HL-60/S4 treated with retinoic acid at 250 ng/mL for 4 days and 3 days (cell line): ENCODE results near the gene ARHGAP21.
"Not testable (repeated sequence)": the region's sequence is repeated elsewhere in the genome, so short reads cannot be mapped to it uniquely, and the experiment has no call there.

ENCODE experiments used
- in situ Hi-C: fragments of 300-500 bp; cut with MboI; formaldehyde crosslinking; loops from 2 replicates; pipeline ENCODE4 v1.7.0; 2022; ENCODE audit warnings: low sequenced_read_pairs

Gene ARHGAP21

DNA sequence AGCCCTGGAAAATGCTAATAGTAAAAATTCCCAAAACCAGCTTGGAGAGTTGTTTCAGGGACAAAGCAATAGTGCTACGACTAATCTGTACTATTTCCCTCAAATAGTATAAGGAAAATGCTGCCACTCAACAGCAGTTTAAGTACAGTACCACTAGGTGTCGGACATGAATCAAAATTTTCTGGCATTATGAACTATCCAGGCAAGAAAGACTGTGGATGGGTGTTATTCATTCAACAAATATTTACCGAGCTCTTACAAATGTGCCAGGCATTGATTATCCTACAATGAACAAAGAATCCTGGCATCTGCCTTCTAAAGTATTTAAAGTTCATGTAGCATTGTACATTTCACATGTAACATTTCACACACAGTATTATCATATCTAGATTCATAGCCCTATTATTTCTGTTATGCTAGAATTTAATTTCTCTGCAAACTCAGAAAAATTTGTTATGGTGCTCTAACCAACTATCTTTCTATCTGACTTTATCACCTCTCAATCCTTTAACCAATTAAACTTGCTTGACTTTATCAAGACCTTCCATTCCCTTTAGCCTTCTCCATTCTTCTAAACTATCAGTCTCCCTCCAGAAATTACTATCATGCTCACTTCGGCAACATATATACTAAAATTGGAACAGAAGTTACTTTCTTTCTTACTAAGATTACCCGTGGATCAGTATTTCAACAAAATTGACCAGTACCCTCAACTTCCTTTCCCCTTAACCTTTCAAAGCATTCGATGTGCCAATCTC is 80.6 kb downstream of the ARHGAP21 start:
- in situ Hi-C loops = no loop called here

DNA sequence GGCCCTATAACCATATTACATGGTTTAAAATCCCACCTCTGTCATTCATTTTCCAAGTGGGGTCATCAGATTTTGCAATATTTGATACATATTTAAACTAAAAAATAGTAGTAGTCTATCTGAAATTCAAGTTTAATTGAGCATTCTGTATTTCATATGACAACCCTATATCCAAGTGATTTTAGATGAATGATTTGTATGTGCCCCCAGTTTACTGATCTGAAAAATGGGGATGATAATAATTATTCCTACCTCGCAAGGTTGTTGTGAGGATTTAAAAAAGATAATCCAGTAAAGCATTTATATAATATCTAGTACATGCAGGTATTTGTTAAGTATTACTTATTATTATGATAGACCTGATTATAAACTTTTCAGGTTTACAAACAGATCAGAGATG is 84.6 kb downstream of the ARHGAP21 start:
- in situ Hi-C loops = no loop called here

DNA sequence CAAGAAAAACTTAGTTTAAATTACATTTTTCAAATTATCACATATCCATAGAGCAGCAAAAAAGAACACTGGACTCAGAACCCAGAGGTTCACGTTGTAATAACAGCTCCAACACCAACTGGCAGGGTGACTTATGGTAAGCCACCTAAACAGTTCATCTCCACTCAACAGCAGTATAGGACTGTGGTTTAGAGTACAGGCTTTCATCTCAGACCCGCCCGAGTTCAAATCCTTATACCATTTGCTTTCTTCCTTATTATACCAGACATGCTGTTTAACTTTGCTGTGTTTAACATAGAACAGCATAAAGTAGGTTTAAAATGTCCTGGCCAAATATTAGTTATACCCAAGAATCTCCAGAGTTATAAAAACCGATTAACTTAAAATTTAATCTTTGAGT is 97.9 kb downstream of the ARHGAP21 start:
- in situ Hi-C loops = no loop called here

DNA sequence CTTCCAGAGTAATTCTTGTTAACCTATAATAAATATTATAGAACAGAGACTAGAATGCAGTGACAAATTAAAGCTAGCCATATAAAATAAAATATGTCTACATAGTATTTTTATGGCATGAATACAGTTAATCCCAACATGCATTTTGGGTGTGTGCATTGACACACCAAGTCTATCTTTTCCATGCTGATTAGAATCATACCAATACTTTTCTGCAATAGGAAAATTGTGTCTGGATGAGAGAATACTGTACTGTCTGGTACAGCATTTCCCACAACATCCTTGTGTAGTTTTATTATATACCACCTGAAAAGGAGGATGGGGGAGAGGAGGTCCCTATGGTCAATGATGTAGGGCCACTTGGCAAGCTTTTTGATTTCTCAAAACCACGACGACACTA is 100.3 kb downstream of the ARHGAP21 start:
- in situ Hi-C loops = no loop called here

DNA sequence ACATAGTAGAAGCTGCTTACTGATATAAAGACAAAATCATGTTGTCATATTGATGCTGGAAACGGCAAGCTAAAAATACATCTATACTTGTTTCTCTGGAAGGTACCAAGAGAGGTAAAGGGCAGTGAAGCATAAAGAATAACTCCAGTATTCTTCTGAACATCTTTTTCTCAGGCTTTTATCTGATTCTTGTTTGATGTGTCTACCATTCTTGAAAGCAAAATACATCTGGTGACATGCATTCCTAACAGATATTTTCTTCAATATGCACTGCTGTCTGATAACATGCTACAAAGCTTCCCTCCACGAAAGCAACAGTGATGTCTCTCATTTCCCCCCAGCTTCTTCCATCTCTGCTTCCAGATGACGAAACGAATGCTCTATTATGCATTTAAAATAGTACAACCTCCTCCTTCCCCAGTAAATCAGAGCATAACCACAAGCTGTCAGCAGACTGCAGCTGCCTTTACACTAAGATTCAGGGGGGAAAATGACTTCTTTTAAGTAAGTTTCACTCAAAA is 100.8 kb downstream of the ARHGAP21 start:
- in situ Hi-C loops = no loop called here

DNA sequence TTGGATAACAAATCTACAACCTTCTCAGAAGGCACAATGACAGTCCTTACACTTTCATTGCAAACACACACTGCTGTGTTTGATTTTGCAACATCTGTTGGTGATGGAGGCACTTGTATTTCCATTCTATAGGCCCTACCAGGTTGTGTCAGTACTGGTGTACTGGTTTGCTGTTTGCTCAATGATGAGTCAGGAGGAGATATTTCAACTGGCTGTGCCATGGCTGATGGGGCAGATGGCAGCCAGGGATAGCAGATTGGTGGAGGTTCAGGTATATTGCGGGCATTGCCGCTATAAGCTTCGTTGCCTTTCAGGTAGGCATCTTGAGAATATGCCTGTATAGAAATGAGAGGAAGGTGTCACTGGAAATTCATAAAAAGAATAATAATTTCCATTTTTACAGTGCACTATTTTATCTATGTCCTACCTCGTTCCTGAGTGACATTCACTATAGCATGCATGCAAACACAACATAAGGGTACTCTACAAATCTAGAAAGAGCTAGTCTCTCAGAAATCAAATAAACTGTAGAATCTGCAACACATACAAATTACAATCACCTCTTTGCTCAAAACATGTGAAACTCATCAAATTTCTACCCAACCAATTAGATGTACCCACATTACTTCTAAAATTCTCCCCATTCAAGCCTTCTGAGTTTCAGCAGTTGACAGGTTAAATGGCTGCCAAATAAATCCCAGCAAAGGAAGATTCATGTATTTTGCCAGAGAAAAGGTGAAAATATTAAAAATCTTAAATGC is 102.5 kb downstream of the ARHGAP21 start:
- in situ Hi-C loops = not testable (repeated sequence)

DNA sequence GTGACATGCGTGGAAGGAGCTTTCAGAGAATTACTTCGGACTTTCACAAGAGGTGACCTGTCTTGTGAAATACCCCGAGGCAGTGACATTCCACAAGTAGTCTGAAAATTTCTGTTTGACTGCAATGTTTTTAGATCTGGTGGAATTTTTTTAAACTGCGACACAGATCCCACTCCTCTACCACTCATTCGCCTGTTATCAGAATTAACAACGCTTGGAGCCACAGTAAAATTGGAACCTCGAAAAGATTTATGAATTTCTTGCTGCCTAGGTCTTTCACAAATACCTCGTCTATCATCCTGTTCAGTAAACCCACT is 103.7 kb downstream of the ARHGAP21 start:
- in situ Hi-C loops = not testable (repeated sequence)

DNA sequence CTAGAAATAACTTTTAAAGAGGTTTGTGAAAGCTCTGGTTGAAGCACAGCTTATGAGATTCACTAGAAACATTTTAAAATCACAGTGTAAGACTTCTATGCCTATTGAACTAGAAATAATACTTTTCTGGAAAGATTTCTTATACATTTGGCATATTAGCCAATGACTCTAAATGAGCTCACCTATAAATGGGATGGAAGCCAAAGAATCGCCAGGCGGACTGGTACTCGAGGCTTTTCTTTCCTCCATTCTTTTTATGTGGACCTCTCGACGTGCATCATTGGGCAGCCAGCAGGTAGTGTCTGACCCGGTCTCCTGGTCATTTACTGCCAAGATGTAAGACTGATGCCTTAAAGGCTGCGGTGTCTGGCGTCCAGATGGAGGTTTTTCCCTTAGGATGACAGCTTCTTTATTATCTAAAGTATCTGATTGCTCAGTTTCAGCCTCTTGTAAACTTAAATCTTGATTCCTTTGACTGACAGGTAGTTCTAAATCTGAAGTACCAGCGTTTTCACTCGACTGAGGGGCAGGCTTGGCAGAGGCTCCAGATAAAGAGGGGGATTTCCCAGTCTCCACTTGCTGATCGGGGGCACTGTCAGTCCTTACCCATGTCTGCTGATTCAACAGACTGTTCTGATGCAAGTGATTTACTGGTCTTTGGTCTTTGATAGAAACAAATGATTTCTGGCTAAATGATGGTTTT is 104.2 kb downstream of the ARHGAP21 start:
- in situ Hi-C loops = not testable (repeated sequence)

DNA sequence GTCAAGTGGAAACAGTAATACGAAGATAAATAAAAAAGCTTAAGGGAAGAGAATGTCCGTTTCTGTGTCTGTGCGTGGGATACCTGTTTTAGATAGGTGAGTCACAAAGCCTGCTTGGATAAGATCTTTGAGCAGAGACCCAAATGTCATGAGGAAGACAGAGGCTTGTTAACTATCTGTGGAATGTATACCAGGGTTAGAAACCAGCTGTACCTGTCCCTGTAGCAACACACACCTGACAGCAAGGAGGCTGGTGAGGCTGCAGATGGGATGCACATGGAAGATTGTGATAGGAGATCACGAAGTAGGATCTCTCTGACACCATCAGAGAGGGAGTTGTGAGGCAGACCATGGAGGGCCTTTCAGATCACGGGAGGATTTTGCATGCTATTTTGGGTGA is 105.3 kb downstream of the ARHGAP21 start:
- in situ Hi-C loops = no loop called here

DNA sequence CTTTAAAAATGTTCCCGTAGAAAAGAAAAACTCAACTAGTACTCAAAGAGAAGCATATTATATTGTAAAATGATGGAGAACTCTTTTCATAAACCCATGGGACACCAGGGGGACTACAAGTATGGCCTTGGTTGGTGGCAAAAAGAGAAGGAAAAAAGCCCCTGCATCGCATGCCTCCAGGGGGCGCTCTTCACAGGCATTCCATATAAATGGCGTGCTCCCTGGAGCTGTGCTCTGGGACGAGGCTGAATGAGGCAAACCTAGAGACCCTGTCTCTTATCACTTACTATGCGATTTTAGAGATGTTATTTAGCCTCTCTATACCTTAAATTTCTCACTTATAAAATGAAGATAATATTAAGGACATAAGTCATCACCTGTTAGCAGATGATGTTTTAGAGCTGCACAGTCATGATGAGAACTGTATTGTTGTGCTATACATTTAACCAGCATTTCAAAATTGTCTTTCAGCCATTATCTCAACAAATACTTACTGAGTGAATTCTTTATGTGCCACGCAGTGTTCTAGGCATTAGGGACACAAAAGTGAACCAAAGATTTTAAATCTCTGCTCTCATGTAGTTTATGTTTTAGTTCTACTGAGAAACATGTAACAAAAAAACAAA is 105.8 kb downstream of the ARHGAP21 start:
- in situ Hi-C loops = no loop called here

DNA sequence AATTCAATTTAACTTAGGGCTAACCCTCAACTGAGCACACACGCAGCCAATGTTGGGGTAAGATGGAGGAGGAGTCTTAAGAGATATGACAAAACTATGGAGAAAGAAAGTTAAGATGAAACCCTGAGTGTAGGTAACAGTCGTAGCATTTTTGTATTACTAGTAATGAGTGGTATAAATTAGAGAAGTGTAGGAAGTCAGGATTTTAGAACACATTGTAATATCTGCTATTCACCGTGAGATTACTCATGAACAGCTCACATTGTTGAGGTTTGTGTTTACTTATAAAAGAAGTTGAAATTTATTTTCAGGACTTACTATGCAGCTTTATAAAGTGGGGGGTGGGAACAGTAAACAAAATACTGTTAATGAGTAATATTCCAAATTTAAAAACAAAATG is 107.2 kb downstream of the ARHGAP21 start:
- in situ Hi-C loops = no loop called here

DNA sequence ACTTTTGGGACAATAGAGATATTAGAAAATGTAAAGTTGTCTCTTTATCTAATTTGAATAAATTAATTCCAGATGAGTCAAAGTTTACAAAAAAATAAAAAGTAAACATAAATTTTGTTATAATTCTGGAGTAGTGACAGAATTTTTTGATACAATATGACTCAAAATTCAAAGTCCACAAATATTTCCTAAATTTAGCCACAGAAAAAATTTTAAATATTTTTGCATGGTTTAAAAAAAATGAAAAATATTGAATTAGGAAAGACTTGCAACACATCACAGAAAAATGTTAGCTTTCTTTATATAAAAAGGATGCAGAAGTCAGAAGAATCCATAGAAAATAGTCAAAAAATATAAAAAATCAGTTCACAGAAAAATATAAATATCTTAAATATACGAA is 117.7 kb downstream of the ARHGAP21 start:
- in situ Hi-C loops = no loop called here

DNA sequence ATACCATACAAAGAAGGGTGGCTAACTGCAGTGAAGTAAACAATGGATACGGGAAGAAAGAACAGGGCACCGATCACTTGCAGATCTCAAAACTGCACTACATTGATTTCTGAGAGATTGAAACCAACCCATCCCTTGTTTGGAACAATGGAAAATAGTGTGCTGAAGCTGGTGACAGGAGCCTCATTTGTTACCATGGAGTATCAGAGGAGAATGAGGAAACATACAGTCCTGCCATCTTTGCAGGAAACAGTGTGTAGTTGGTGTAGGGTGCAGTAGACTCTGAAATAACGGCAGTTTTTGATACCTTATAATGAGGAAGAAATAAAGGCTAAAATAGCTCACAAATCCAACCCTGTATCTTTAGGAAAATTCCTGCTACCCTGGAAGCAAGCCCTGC is 118.5 kb downstream of the ARHGAP21 start:
- in situ Hi-C loops = no loop called here

DNA sequence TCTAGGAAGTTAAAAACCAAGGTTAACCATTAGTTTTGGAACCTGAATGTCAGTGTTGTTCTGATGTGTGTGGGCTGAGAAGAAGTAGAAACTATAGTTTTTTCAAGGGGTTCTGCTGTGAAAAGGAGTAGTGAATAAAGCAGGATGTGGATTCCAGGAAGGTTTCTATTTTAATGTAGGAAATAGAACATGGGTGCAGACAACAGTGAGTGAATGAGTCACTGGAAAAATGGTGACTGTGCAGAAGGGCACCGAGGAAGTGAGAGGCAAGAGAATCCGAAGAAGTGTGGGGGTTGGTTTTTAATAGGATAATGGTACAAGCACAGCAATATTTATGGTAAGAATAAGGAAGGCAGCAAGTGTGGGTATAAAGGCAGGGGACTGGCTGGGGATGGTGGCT is 120.4 kb downstream of the ARHGAP21 start:
- in situ Hi-C loops = no loop called here

DNA sequence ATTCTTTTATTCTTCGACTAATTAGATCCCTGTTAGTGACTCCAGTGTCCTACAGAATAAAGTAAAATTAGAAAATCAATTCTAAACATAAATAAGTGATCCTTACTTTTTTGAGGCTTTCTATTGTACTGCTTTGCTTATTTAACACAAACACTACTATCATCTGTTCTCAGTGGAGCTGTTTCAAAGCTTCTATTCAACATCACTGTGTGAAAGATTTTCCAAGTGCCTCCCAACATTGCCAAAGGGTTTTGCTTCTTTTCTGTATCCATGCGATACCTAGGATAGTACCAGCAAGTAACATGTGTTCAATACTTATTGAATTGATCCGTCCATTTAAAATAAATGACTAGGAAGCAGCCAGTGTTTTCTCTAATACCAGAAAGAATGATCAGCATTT is 125.7 kb downstream of the ARHGAP21 start:
- in situ Hi-C loops = no loop called here

DNA sequence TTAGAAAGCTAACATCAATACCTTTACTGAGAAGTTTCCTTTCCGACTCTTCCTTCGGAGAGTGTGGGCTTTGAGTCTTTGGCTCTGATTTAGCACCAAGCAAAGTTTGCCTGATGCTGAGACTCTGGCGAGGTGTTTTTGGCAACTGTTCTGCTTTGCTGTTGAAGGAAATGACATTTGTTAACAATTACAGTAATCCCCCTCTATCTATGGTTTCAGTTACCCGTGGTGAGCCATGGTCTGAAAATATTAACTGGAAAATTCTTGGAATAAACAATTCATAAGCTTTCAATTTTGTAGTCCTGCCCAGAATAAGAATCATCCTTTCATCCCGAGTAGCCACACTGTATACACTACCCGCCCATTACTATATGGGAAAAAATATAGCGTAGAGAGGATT is 126.3 kb downstream of the ARHGAP21 start:
- in situ Hi-C loops = no loop called here

DNA sequence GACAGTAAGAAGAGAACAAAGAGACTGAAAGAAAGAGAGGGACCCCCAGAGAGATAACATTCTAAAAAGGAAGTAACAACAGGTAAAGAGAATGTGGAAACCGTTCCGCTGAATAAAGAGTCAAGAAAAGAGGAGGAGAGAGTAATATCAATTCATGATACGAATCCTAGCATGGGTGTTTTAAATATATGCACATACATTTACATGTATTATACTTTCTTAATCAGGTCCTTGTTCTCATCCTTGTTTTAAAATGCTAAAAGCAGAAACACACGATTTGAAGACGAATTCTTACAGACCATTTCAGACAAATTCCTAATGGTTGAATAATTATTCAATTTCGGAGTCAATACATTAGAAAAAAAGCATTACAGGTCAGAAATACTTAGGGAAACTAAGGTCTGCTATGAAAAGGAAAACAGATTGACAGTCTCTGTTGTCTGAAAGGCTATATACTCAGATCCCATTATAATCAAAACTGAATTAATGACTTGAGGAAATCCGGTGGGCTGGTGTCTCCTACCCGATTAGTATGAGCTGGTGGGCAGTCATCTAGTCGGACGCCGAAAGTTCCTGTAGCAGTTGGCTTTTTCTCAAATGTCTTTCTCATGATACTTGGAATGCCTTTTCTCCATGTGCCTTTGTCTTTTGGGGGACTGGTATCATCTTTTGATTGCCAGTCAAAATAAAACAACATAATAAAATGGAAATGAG is 127.3 kb downstream of the ARHGAP21 start:
- in situ Hi-C loops = no loop called here

DNA sequence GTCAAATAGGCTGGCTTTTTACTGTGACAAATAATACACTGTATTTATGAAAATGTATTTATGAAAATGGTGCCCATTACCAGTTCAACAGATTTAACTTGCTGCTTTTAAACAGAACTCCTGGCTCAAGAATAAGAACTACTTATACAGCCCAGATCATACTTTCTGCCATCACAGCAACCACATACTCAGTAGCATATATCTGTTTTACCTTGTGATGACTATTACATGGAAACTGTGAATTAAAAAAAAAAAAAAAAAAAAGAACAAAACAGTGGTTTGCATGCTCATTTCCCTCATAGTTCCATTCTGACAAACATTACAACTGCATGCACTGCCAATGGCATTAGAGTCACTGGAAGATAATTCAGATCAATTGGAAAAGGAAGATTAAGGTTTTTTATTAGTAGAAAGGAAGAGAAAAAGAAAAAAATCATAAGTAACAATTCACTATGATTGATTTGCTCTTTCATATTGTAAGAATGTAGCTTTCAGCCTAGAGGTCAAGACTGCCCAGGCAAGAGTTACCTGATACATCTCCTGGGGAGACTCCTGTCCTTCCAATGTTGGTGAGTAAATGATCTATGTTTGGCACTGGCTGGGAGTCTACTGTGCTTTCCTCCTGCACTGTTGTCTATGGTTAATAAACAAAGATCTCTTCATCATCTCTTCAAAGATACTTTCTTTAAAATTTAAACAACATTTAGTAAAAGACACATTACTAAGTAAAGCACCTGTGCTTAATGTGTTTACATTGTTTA is 132.8 kb downstream of the ARHGAP21 start:
- in situ Hi-C loops = no loop called here

DNA sequence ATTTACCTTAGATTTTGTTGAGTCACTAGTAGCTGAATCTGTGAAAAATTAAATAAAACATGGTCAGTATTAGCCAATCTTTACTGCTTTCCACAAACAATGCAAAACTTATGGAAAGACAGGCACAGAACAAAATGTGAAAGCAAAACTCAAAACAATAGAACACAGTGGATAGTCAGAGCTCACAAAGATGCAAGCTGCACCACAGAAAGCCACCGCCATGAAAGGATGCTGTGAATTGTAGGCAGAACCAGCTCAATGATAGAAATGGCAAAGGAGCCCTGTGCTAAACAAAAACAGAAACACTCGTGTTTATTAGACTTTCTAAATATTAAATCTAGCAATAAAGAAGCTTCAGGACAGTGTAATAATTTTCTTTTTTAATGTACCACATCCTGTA is 134.4 kb downstream of the ARHGAP21 start:
- in situ Hi-C loops = no loop called here

DNA sequence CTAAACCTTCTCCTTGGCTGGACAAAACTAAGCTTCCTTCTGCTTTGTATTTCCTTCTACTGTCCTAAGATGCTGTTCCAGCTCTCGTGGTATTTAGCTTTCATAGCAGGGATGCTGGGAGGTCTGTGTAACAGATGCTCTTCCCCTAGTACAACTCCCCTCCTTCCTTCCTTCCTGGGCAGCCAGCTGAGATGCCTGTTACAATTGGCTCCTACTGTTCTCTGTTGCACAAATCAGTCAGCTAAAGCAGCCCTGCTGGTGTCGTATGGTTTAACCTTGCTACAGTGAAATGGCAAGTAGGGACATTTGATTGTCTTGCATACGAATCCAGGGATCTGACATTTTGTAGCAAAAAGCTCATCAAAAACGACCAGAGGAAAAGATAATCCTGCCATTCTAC is 143.8 kb downstream of the ARHGAP21 start:
- in situ Hi-C loops = no loop called here
